ENCODE results near the gene MCCC1.

The MCCC1 gene

GRCh38 chr3:182981038-182981380 lies 118.3 kb downstream of the MCCC1 start:
- DNase-seq (ENCODE audit: low spot score) = no peak

DNA sequence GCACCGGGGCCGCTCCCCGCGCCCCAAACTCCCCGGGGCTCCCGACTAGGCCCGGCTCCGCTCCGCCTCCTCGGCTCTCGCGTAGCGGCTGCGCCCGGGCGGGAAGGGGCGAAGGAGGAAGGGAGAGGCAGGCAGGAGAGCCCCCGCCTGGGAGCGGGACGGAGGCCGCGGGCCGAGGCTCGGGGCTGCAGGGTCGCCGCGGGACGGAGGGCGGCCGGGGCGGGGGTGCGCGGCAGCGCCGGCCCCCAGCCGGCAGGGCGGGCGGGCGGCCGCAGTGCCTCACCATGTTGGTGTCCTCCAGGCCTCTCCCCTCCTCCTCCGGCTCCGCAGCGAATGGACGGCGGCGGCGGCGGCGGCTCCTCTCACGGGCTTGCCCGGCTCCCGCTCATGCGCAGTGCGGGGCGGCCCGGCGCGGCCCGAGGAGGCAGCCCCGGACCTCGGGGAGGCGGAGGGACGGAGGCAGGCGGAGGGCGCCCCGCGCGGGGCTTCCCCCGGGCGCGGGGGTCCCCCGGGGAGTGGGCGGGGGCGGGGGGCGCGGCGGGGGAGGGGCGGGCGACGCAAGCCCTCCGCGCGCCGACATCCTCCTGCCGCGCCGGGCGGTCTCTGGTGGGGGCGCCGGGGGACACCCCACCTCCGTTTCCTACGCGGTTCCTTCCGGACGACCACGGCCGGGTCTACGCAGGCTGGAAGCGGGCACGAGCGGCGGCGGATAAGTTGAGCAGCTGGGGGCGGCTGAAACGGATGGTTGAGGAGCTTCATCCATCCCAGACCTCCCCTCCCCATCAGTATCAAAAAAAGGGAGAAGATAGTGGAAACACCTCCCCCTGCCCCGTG lies 118.9 kb downstream of the MCCC1 start, which contains the start of gene DCUN1D1:
DCUN1D1 (minus strand) TSS at position 335 of the 834 bp plus-strand sequence; CDS start at position 286, 49 bp downstream.
- peak; percentile 99 for DNase-seq (ENCODE audit: low spot score)

DNA sequence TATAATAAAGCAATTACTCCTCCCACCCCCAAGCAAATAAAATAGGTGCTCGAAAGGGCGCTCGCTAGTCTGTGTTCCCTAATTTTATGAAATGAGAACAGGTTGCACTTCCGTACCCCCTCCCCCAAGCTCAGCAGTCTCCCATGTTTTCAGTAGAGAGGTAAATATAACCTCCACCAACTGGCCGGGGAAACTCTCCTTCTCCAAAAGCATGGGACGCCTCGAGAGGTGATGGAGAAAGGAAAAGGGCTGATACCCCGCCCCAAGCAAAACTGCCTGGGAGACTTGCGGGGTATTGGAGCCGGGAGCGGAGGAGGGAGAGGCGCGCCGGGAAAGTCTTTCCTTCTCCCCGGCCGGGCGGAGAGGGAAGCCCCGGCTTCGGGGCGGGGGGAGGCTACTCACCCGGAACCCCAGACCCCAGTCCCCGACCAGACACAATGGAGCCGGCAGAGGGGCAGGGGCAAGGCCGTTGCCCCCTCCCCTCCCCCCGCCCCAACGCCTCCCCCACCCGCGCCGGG lies 119.6 kb downstream of the MCCC1 start:
- peak; percentile 54 for DNase-seq (ENCODE audit: low spot score)

GRCh38 chr3:182979103-182979673 lies 120.1 kb downstream of the MCCC1 start:
- no peak for DNase-seq (ENCODE audit: low spot score)

GRCh38 chr3:182978387-182978786 lies 120.9 kb downstream of the MCCC1 start:
- DNase-seq (ENCODE audit: low spot score) = no peak

DNA sequence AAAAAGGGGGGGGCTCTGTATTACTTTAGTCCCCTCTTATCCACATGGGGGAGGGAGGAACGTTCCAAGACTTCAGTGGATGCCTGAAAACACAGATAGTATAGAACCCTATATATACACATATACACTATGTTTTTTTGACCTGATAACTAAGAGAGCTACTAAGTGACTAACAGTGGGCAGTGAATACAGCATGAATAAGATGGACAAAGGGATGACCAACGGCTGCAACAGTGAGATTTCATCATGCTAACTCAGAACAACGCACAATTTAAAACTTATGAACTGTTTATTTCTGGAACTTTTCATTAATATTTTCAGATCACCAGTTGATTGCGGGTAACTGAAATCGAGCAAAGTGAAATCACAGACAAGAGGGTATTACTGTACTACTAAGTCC lies 126.2 kb downstream of the MCCC1 start:
- DNase-seq (ENCODE audit: low spot score) = no peak

DNA sequence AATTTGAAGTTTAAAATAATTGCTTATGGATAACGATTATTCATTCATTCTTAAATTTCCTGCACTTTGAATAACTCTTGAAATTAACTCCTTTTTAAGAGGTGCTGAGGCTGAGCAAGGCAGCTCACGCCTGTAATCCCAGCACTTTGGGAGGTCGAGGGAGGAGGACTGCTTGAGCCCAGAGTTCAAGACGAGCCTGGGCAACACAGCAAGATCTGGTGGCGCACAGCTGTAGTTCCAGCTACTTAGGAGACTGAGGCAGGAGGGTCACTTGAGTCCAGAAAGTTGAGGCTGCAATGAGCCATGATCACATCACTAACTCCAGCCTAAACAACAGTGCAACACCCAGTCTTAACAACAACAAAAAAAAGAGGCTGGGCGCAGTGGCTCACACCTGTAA lies 126.9 kb downstream of the MCCC1 start:
- DNase-seq (ENCODE audit: low spot score) = no peak

DNA sequence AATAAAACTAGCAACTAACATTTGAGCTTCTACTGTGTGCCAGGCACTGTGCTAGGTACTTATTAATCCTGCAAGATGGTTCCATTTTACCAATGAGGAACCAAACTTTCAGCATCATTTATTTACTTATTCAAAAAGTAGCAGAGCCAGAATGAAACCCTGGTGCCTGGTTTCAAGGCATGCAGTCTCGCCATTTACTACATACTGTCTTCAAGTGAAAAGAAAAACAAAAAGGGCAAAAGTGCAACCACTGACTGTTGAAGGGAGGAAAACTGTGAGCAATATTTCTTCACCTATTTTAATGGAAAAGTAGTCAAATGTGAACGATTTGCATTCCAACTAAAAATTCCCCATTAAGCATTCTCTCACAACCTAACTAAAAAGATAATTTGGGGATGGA lies 127.7 kb downstream of the MCCC1 start:
- no peak for DNase-seq (ENCODE audit: low spot score)

- no peak for DNase-seq (ENCODE audit: low spot score)
These were observed 128.4 kb downstream of the MCCC1 start for GRCh38 chr3:182970811-182971418.

DNA sequence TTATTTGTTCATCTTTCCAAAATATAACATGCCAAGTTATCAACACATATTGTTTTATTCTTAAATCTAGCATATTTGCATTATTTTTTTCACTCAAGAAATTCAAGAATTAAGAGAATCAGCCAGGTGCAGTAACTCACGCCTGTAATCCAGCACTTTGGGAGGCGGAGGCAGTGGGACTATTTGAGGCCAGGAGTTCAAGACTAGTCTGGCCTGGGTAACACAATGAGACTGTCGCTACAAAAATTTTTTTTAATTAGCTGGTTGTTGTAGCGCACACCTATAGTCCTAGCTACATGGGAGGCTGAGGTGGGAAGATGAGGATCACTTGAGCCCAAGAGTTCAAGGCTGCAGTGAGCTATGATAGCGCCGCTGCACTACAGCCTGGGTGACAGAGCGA lies 129.4 kb downstream of the MCCC1 start:
- DNase-seq (ENCODE audit: low spot score) = no peak

- DNase-seq (ENCODE audit: low spot score) = peak; percentile 62
These were observed 130.0 kb downstream of the MCCC1 start for GRCh38 chr3:182969277-182969676.

- peak; percentile 18 for DNase-seq (ENCODE audit: low spot score)
These were observed 131.8 kb downstream of the MCCC1 start for GRCh38 chr3:182967218-182968204.

GRCh38 chr3:182965861-182966366 lies 133.4 kb downstream of the MCCC1 start:
- DNase-seq (ENCODE audit: low spot score) = no peak
